GM19468 (cell line): ENCODE data around the gene TMEM266.

Experiments
- ATAC-seq: cut with Tn5 transposase; IDR thresholded peaks from one replicate; pipeline ENCODE4 v1.9.1; 2021; ENCODE audit warnings: mild to moderate bottlenecking, moderate library complexity, moderate number of reproducible peaks; ENCODE audit not compliant: unreplicated experiment; ENCODE audit errors: extremely low read depth

TMEM266 gene

DNA sequence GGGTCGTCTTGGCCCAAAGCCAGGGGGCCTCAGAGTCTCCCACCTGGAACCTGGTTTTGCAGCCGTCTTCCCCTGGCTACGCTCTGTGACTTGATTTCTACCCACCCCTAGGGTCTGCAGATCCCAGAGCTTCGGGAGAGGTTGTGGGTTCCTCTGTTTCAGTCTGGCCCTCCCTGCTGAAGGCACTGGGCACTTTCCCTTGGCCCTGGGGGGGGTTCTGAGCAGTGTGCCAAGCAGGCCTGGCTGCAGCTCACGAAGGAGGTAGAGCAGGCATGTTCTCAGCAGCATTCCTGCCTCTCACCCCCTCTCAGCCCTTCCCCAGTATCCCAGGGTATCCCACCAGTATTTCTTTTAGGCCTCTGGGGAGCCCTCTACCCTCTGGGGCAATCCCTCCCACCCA is 99.0 kb downstream of the TMEM266 start:
- ATAC-seq = no peak

GRCh38 chr15:76159282-76159681 is 99.5 kb downstream of the TMEM266 start:
- ATAC-seq = no peak

DNA sequence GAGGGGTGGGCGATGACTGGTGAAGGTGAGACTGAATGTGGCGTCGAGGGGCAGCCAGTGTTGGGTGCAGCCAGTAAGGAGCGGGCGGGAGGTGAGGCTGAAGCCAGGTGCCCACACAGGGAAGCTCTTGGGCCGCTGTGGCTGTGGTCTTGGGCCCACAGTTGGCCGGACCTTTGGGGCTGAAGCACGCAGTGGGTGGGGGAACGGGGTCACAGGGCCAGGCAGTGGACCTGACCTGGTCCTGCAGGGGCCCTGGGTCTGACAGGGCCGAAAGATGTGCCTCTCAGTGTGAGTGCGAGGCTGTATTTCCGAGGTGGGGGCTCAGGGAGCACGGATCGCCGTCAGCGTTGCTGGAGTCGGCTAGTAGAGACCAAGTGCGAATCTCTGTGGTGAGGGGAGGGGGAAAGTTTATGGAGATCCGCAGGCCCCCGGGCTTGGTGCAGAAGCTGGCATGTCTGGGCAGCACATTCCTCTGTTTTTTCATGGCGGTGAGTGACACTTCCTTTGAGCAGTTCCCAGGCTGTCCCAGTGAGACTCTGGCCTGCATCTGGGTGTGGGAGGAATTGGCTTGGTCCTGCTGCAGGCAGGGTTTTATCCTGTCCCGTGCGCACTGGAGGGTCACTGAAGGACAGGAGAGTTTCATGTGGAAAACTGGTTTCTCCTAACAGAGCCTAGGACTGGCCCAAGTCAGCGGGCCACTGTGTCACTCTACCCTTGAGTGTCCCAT is 100.8 kb downstream of the TMEM266 start:
- ATAC-seq = no peak

DNA sequence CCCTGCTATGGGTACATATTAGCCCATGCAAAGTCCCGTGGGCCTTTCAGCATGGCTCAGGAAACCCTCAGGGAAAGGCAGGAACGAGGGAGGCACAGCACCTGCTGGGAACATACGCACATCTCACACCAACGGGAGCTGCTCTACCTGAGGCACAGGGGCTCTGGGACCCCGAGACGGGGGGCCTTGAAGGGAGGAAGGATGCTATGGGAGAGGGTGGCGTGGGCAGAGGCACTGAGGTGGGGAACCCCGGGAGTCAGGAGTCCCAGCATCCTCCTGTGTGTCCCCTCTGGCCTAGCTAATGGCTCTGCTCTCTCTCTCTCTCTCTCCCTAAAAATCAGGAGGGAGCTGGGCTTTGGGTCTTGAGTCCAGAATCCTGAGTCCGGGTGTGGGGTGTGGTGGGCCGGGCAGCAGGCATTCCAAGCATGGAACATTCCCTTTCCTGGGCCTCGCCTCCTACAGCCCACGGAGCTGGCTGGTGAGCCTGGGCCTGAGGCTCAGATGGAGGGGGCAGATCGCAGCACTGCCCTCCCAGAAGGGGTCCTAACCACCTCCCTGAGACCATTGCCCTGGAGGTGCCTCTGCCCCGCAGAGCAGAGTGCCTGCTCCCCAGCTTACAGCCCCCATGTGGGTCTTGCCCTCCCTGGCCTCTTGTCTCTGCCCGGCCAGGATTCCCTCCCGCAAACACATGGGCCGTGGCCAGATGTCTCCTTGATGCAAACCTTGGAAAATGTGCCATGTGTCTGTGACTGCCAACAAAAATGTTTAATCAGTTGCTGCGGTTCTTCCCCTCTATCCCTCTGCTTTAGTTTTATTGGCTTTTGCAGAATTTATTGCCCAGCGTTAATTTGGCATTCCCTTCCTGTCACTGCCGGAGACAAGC is 101.6 kb downstream of the TMEM266 start:
- ATAC-seq = no peak

DNA sequence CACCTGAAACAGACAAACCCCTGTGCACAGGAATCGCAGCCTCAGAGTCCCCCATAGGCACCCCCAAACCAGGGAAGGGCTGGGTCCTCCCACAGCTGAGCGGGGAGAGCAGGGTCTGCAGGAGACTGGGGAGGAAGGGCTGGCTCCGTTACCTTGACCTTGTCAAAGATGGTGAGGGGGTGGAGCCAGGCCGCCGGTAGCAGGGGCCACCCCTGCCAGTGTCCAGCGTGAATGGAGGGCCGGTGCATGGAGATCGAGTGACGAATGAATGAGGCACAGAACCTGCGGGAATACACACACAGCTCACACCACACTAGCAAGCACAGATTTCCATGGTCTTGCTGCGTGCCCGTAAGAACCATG is 102.2 kb downstream of the TMEM266 start:
- no peak for ATAC-seq

GRCh38 chr15:76162784-76163456 is 103.1 kb downstream of the TMEM266 start:
- ATAC-seq = no peak

DNA sequence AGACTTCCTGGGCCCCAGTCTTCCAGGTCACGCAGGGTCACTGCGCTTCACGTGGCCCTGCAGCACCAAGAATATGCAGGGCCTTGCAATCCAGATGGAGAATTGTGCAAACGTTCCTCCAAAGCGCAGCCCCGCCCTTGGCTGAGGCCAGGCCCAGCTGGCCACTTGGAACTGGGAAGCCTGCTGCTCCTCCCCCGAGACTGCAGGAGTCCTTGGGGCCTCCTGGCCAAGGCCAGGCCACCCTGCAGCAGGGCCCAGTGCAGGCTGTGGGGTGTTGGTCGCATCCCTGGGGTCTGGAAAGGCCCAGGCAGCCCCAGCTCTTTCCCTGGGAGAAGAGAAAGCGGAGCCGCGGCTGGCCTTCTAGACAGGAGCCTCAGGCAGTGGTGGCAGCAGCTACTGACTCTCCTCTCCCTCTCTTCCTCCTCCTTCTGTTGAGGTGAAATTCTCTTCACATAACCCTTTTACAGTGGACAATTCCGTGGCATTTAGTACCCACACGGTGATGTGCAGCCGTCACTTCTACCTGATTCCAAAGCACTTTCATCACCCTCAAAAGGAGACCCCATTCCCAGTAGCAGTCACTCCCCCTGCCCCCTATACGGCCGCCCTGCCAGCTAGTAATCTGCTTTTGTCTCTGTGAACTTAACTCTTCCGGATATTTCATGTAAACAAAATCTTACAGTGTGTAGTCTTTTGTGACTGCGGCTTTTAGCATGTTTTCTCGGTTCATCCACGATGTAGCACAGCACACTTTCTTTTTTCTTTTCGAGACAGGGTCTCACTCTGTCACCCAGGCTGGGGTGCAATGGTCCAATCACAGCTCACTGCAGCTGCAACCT is 103.9 kb downstream of the TMEM266 start:
- ATAC-seq = no peak

DNA sequence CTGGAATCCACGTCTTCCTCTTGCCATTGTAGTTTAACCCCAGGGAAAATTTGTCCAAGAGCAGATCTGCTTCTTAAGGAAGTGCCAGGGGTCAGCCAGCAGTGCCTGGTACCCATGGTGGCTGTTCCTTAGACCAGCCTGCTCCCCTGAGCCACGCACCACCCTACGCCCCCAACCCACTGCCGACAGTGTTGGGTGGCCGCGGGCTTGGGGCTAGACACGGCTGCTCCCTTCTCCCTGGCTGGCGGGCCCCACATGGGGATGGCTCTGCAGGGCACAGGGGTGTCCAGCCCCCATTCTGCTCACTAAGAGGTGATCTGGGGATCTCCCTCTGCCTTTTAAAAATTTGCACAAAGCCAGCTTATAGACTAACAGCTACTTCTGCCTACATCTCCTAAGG is 104.8 kb downstream of the TMEM266 start:
- ATAC-seq = no peak

- ATAC-seq = no peak
Measured at GRCh38 chr15:76165951-76166350, 106.2 kb downstream of the TMEM266 start.

- ATAC-seq = no peak
Measured at GRCh38 chr15:76168237-76168984, 108.6 kb downstream of the TMEM266 start.

DNA sequence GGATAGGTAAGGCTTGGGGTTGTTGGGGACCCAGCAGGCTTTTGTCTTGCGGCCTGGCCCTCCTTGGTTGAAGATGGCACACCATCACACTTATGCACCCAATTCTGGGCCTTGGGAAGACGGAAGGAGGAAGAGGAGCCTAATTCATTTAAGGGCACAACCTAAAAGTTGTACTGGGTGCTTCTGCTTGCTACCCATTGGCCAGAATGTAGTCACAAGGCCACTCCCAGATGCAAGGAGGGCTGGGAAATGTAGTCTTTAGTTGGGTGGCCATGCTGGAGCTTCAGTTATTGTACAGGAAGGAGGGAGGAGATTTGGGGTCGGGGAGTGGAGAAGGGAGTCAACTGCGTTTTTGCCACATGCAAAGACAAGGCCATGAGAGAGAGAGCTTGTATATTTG is 109.2 kb downstream of the TMEM266 start:
- no peak for ATAC-seq

- no peak for ATAC-seq
Measured at GRCh38 chr15:76169911-76170800, 110.4 kb downstream of the TMEM266 start.

GRCh38 chr15:76172782-76173181 is 113.0 kb downstream of the TMEM266 start:
- no peak for ATAC-seq

DNA sequence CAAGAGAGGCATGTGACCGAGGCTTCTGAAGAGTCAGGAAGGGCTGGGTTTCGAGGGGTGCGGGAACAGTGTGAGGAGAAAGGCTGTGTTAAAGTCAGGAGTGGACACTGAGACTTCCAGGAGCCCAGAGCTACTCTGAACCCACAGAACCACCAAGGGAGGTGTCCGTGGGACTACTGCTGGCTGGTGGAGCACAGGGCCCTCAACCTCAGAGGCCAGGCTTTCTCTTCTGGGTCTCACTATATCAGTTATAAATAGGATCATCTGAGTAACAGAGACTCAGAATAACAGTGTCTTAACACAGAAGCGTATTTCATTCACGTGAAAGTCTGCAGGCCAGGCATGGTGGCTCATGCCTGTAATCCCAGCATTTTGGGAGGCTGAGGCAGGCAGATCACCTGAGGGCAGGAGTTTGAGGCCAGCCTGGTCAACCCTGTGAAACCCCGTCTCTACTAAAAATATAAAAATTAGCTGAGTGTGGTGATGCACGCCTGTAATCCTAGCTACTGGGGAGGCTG is 113.6 kb downstream of the TMEM266 start:
- no peak for ATAC-seq

DNA sequence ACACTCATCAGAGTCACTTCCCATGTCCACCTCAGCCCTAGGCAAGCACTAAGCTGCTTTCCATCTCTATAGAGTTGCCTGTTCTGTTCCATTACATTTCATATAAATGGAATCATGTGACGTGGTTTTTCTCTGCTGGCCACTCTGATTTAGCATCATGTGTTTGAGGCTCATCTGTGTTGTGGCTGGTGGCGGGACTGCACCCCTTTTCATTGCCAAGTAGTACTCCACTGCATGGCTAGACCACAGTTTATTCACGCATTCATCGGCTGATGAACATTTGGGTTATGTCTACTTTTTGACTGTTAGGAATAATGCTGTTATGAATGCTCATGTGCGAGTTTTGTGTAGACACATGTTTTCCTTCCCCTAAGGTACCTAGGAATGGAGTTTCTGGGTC is 114.9 kb downstream of the TMEM266 start:
- no peak for ATAC-seq

- ATAC-seq = no peak
Measured at GRCh38 chr15:76175442-76175841, 115.7 kb downstream of the TMEM266 start.

DNA sequence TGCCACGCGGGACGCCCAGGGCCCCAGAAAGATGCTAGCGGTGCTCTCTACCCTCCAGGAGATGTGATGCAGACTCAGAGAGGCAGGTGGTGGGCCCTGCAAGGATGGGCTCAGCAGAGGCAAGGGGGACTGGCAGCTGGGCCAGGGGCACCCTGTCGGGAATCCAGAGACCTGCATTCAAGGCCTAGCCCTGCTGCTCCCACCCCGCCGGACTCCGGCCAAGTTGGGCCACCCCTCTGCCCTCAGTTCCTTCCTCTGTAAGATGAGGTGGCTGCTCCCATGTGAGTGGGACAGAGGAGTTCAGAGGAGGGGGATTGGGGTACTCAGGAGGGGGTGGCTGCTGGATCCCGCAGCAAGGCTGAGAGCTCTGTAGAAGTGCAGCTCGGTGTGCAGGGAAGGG is 116.3 kb downstream of the TMEM266 start:
- no peak for ATAC-seq

DNA sequence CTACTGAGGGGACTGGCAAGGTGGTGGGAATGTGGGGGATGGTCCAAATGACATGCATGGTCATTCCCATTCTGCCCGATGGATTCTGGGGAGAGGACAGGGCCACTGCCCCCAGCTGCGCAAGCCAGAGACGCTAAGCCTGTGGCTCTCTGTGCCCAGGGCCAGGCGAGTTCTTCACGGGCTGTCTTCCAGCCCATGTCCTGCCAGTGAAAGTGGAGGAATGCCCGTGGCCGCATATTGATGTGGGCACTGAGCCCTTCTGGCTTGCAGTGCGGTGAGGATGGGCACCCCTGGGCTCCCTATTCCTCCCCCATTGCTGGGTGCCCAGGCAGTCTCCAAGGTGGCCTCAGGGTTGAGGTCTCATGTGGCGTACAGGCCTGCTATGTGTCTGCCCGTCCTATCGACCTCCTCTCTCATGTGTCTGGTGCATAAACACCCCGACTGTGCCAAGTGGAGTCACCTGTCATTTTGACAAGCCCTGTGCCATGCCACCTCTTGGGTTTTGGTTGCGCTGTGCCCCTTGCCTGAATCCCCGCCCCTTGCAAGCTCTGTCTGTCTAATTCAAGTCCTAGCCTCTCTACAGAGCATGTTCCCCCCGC is 116.8 kb downstream of the TMEM266 start:
- no peak for ATAC-seq
